CD14-positive monocyte (primary cell): ENCODE results near the gene ASS1. TPM values are rescaled to one million over a fixed set of nuclear protein-coding genes. Genes with fewer than 3 reads are reported as not detected.

Experiments
- DNase-seq, 3 donors: peaks; one replicate each; pipeline ENCODE4 v3.0.0-alpha.2; 2011 to 2022
- H2AFZ ChIP-seq: 2 replicates; pipeline ENCODE4 v1.6.0; 2012; ENCODE audit warnings: mild to moderate bottlenecking, low read depth, low read length, inconsistent platforms; ENCODE audit not compliant: insufficient read depth, poor library complexity, severe bottlenecking
- H3K27ac ChIP-seq, 2 donors: 1 replicate in 1 of 2; 2 replicates in 1 of 2; pipeline ENCODE4 v1.5.1; 2012 to 2013; ENCODE audit warnings: low read length in 2 of 2, control low read depth in 1 of 2, inconsistent platforms in 1 of 2, low read depth in 1 of 2, mild to moderate bottlenecking in 1 of 2
- H3K27me3 ChIP-seq, 2 donors: one replicate each; pipeline versions ENCODE4 v1.6.0 to v1.6.1; 2011 to 2013; ENCODE audit warnings: low read length in 2 of 2; ENCODE audit not compliant: control insufficient read depth in 2 of 2, insufficient read depth in 2 of 2
- H3K36me3 ChIP-seq, 2 donors: replicated peaks in 1 of 2; 1 replicate in 1 of 2; 2 replicates in 1 of 2; pipeline versions ENCODE4 v1.5.1 to v1.6.1; 2012 to 2013; ENCODE audit warnings: low read length in 2 of 2, control low read depth in 1 of 2, inconsistent platforms in 1 of 2, mild to moderate bottlenecking in 1 of 2; ENCODE audit not compliant: insufficient read depth in 2 of 2, control insufficient read depth in 1 of 2
- H3K4me1 ChIP-seq, 2 donors: 1 replicate in 1 of 2; 2 replicates in 1 of 2; pipeline versions ENCODE4 v1.5.1 to v1.6.1; 2012 to 2013; ENCODE audit warnings: low read length in 2 of 2, control low read depth in 1 of 2, inconsistent platforms in 1 of 2, mild to moderate bottlenecking in 1 of 2, moderate library complexity in 1 of 2; ENCODE audit not compliant: insufficient read depth in 2 of 2, control insufficient read depth in 1 of 2
- H3K4me2 ChIP-seq: replicated peaks from 2 replicates; pipeline ENCODE3; 2012; ENCODE audit warnings: low read length, moderate library complexity, mild to moderate bottlenecking; ENCODE audit not compliant: poor library complexity, severe bottlenecking; ENCODE audit errors: extremely low read depth
- H3K4me3 ChIP-seq, 3 experiments: fragments of 200-600 bp in 1 of 3; sonication (generic) in 1 of 3; replicated peaks in 1 of 3; 1 replicate in 2 of 3; 2 replicates in 1 of 3; pipeline ENCODE4 v1.5.1; 2011 to 2013; ENCODE audit warnings: low read length in 3 of 3, mild to moderate bottlenecking in 3 of 3, control low read depth in 2 of 3, low read depth in 2 of 3, inconsistent platforms in 1 of 3, moderate library complexity in 1 of 3
- H3K79me2 ChIP-seq: 2 replicates; pipeline ENCODE4 v1.6.0; 2012; ENCODE audit warnings: mild to moderate bottlenecking, control low read depth, inconsistent platforms, low read length, moderate library complexity; ENCODE audit not compliant: insufficient read depth
- H3K9ac ChIP-seq: 2 replicates; pipeline ENCODE4 v1.6.0; 2017; ENCODE audit warnings: low read length, mild to moderate bottlenecking; ENCODE audit not compliant: insufficient read depth, poor library complexity, severe bottlenecking
- H3K9me3 ChIP-seq, 2 donors: replicated peaks in 1 of 2; 1 replicate in 1 of 2; 2 replicates in 1 of 2; pipeline versions ENCODE4 v1.5.1 to v1.6.1; 2012 to 2013; ENCODE audit warnings: low read length in 2 of 2, control low read depth in 1 of 2; ENCODE audit not compliant: control insufficient read depth in 1 of 2, insufficient read depth in 1 of 2
- H4K20me1 ChIP-seq: 2 replicates; pipeline ENCODE4 v1.6.0; 2012; ENCODE audit warnings: mild to moderate bottlenecking, low read length, control low read depth, moderate library complexity; ENCODE audit not compliant: insufficient read depth
- H3K27ac Mint-ChIP-seq, 7 donors: one replicate each; pipeline ENCODE4 v1.8.0; 2020; ENCODE audit warnings: mild to moderate bottlenecking in 7 of 7, mixed read lengths in 7 of 7, moderate library complexity in 6 of 7, inconsistent platforms in 2 of 7
- H3K27me3 Mint-ChIP-seq, 3 donors: one replicate each; pipeline ENCODE4 v1.8.0; 2021 to 2022; ENCODE audit warnings: low read depth in 3 of 3, mild to moderate bottlenecking in 3 of 3, mixed read lengths in 3 of 3, moderate library complexity in 3 of 3, inconsistent platforms in 1 of 3
- H3K36me3 Mint-ChIP-seq, 2 donors: one replicate each; pipeline ENCODE4 v1.8.0; 2020; ENCODE audit warnings: mixed read lengths in 2 of 2, inconsistent platforms in 1 of 2, mild to moderate bottlenecking in 1 of 2
- H3K4me1 Mint-ChIP-seq: one replicate; pipeline ENCODE4 v1.8.0; 2020; ENCODE audit warnings: mild to moderate bottlenecking, mixed read lengths
- H3K4me3 Mint-ChIP-seq, 2 donors: one replicate each; pipeline ENCODE4 v1.8.0; 2020; ENCODE audit warnings: mild to moderate bottlenecking in 2 of 2, mixed read lengths in 2 of 2, moderate library complexity in 1 of 2
- H3K9me3 Mint-ChIP-seq, 7 donors: one replicate each; pipeline ENCODE4 v1.8.0; 2020 to 2022; ENCODE audit warnings: mixed read lengths in 7 of 7, mild to moderate bottlenecking in 6 of 7, moderate library complexity in 6 of 7, inconsistent platforms in 2 of 7
- WGBS: methylation state at CpG from one replicate; pipeline ENCODE4 v1.1.5; 2013; ENCODE audit warnings: missing lambda C conversion rate; ENCODE audit not compliant: insufficient coverage; 5-methylcytosine and 5-hydroxymethylcytosine counted together
- intact Hi-C, 2 donors: fragments of 100-400 bp; cut with micrococcal nuclease; formaldehyde crosslinking; loops; one replicate each; pipeline versions ENCODE4 v1.15.0 to v1.15.1; 2023
- polyA plus RNA-seq, 3 donors: library from polyadenylated mRNA; depleted of rRNA in 1 of 3; unstranded in 2 of 3; stranded (reverse) in 1 of 3; fragments of 300-500 nt in 2 of 3; fragments of >200 nt in 1 of 3; fragmentation: Illumina TruSeq in 2 of 3; gene quantifications; 1 replicate in 2 of 3; 2 replicates in 1 of 3; pipeline ENCODE4 v1.2.3, GENCODE V29; 2012 to 2021
- small RNA-seq: library from RNA; depleted of rRNA; stranded (forward); fragments of <200 nt; gene quantifications from one replicate; pipeline ENCODE3, GENCODE V24; 2012; ENCODE audit warnings: low read depth; ENCODE audit not compliant: insufficient read length
- TF ChIP-seq, protein P1 (sequence below): fragments of 200-600 bp; IDR thresholded peaks from one replicate; pipeline ENCODE4 v1.8.0; 2022; ENCODE audit warnings: antibody characterized with exemption, mild to moderate bottlenecking

The ASS1 gene
- polyA plus RNA-seq, 3 donors, result not detected

DNA sequence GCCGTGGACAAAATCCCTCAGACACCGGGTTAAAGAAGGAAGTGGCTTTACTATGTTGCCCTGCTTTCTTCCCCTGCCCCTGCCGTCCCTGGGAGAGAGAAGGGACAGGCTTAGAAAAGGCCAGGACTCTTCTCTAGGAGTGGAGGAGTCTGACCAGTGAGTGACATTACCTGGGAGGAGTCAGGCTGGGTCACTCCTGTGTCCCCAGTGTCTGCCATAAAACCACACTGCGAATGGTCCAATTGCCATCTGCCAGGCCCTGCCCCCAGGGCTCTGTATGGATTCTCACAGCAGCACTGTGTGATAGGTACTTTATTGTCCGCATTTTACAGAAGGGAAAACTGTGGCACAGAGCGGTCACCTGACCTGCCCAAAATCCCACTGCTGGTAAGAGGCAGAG lies 103.3 kb downstream of the ASS1 start:
- WGBS, result 69% methylated on average over 6 of the region's 6 CpGs
- Histone ChIP-seq H3K4me2 (no peak overlapping the region), H3K9me3 (peaks cover 4 to 5% of the 10 kb centered on the region in 2 donors), H3K36me3 (no peaks in the 10 kb centered on the region), H3K4me1 (no peaks in the 10 kb centered on the region), H2AFZ (no peak overlapping the region), H3K27me3 (no peaks in the 10 kb centered on the region), H3K27ac (no peak overlapping the region), H3K9ac (no peak overlapping the region), H4K20me1 (no peaks in the 10 kb centered on the region), H3K4me3 (no peak overlapping the region), H3K79me2 (no peaks in the 10 kb centered on the region)
- H3K9me3 Mint-ChIP-seq, result peaks cover 5 to 19% (median 11%) of the 10 kb centered on the region in 7 donors
- no peak overlapping the region for H3K27ac Mint-ChIP-seq
- H3K4me1 Mint-ChIP-seq, result no peaks in the 10 kb centered on the region
- no peak overlapping the region for H3K4me3 Mint-ChIP-seq
- H3K36me3 Mint-ChIP-seq, result no peaks in the 10 kb centered on the region
- peaks cover 6 to 12% (median 7%) of the 10 kb centered on the region in 3 donors for H3K27me3 Mint-ChIP-seq
- no peak for DNase-seq
- intact Hi-C loops, result no loop called here
- TF ChIP-seq, protein P1, sequence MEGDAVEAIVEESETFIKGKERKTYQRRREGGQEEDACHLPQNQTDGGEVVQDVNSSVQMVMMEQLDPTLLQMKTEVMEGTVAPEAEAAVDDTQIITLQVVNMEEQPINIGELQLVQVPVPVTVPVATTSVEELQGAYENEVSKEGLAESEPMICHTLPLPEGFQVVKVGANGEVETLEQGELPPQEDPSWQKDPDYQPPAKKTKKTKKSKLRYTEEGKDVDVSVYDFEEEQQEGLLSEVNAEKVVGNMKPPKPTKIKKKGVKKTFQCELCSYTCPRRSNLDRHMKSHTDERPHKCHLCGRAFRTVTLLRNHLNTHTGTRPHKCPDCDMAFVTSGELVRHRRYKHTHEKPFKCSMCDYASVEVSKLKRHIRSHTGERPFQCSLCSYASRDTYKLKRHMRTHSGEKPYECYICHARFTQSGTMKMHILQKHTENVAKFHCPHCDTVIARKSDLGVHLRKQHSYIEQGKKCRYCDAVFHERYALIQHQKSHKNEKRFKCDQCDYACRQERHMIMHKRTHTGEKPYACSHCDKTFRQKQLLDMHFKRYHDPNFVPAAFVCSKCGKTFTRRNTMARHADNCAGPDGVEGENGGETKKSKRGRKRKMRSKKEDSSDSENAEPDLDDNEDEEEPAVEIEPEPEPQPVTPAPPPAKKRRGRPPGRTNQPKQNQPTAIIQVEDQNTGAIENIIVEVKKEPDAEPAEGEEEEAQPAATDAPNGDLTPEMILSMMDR, result no peak

DNA sequence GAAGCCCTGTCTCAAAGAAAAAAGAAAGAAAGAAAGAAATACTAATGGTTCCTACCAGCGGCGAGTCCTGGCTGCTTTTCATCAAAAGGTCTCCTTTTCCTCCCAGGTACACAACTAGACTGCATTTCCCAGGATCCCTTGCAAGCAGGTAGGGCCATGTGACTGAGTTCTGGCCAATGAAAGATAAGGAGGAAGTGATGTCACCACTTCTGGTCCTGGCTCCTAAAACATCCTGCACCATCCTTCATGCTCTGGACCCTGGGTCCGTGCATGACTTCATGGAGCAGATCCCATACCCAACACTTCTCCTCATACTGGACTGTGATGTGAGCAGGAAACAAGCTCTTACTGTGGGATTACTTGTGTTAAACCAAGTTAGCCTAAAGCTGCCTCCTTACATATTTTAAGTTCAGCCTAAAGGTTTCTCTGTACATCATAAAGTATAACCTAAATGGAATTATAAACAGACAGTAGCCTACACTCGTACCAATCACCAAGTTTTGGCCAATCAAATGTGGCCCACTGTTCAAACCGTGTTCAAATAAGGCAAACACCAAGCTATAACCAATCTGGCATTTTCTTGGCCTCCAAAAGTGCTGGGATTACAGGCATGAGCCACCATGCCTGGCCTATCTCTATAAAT lies 104.5 kb downstream of the ASS1 start:
- Histone ChIP-seq H3K4me2 (no peak overlapping the region), H2AFZ (no peak overlapping the region), H3K4me3 (no peak overlapping the region), H3K4me1 (no peaks in the 10 kb centered on the region), H3K27me3 (no peaks in the 10 kb centered on the region), H3K9ac (no peak overlapping the region), H3K36me3 (no peaks in the 10 kb centered on the region), H4K20me1 (no peaks in the 10 kb centered on the region), H3K79me2 (no peaks in the 10 kb centered on the region), H3K27ac (no peak overlapping the region), H3K9me3 (peaks cover 4 to 5% of the 10 kb centered on the region in 2 donors)
- Mint-ChIP-seq H3K9me3 (peaks cover 5 to 17% (median 11%) of the 10 kb centered on the region in 7 donors), H3K27ac (no peak overlapping the region), H3K4me1 (no peaks in the 10 kb centered on the region), H3K27me3 (peaks cover 2 to 14% (median 12%) of the 10 kb centered on the region in 3 donors), H3K36me3 (no peaks in the 10 kb centered on the region), H3K4me3 (no peak overlapping the region)
- TF ChIP-seq, protein P1, result no peak
- WGBS, result 100% methylated on average over 1 of the region's 5 CpGs
- no peak for DNase-seq
- intact Hi-C loops, result no loop called here

Small RNAs within 50 kb of the gene (small RNA-seq; reads per million reads assigned to genes)
- gene RN7SL665P, result not detected

Other genes with a start within 250 kb of the ASS1 start
- not detected for gene HMCN2, start 179.2 kb upstream of the ASS1 start, polyA plus RNA-seq
- gene FUBP3, start 134.6 kb downstream of the ASS1 start, polyA plus RNA-seq, result 10 to 100 TPM in 2 of 3 donors, 1 to 10 TPM in 1; 9.5 to 17.3 (median 16.3) TPM
- under 1 TPM in 1 of 3 donors, not detected in 2; 0.08 TPM for gene PRDM12, start 219.6 kb downstream of the ASS1 start, polyA plus RNA-seq
- 10 to 100 TPM; 10.2 to 15.8 (median 11.2) TPM for gene EXOSC2, start 248.8 kb downstream of the ASS1 start, polyA plus RNA-seq